ENCODE results near the gene FARS2.

DNA sequence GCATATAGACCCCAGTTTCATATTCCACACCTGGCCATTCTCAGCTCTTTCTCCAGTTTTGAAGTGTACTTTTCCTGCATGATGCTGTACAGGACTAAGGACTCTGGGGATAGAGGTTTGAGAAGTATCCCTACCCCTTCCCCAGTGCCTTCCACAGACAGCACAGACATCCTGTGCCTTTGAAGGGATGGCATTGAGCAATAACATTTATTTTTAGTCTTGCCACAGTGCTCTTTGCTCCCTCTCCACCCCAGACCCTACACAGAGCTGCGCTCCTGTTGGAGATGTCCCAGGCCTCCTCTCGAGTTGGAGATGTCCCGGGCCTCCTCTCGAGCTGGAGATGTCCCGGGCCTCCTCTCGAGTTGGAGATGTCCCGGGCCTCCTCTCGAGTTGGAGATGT is 275.8 kb downstream of the FARS2 start:
- no peak for TF ChIP-seq EZH2 (IDR thresholded peaks at IDR 0.05; ENCODE audit: low read length, missing control alignments)
- TF ChIP-seq, protein P1, sequence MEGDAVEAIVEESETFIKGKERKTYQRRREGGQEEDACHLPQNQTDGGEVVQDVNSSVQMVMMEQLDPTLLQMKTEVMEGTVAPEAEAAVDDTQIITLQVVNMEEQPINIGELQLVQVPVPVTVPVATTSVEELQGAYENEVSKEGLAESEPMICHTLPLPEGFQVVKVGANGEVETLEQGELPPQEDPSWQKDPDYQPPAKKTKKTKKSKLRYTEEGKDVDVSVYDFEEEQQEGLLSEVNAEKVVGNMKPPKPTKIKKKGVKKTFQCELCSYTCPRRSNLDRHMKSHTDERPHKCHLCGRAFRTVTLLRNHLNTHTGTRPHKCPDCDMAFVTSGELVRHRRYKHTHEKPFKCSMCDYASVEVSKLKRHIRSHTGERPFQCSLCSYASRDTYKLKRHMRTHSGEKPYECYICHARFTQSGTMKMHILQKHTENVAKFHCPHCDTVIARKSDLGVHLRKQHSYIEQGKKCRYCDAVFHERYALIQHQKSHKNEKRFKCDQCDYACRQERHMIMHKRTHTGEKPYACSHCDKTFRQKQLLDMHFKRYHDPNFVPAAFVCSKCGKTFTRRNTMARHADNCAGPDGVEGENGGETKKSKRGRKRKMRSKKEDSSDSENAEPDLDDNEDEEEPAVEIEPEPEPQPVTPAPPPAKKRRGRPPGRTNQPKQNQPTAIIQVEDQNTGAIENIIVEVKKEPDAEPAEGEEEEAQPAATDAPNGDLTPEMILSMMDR (conservative IDR thresholded peaks at IDR 0.05 in 1 of 2, IDR thresholded peaks at IDR 0.05 in 1 of 2; ENCODE audit: low read depth in 1 of 2, low read length in 2 of 2), result no peak

Measured in fibroblast of lung (primary cell).